H1 (cell line): ENCODE measurements around the gene FAM72B. TPM values are rescaled to one million over a fixed set of nuclear protein-coding genes. Genes with fewer than 3 reads are reported as not detected.
"Not testable (repeated sequence)": the region's sequence is repeated elsewhere in the genome, so short reads cannot be mapped to it uniquely, and the experiment has no call there.

Source experiments
- CTCF ChIA-PET: fragments of 300-600 bp; sonication (Branson Sonifier 250); formaldehyde crosslinking; loops from one replicate; lab custom pipeline; 2021; ENCODE audit not compliant: partially characterized antibody; lab: Charles Lee
- POLR2A ChIA-PET: fragments of 300-600 bp; sonication (Branson Sonifier 250); formaldehyde crosslinking; loops from one replicate; lab custom pipeline; 2021; ENCODE audit warnings: inconsistent platforms; ENCODE audit not compliant: partially characterized antibody; lab: Charles Lee
- DNase-seq, 2 experiments: peaks; one replicate each; pipeline versions ENCODE4 v3.0.0 to v3.0.0-alpha.2; 2010 to 2022; ENCODE audit warnings: low spot score in 2 of 2, low read depth in 1 of 2, mixed read lengths in 1 of 2
- FAIRE-seq: peaks from 2 replicates; lab custom pipeline; 2011; peaks lifted over from hg19 to GRCh38; lab: Jason Lieb, UNC
- H2AFZ ChIP-seq: 2 replicates; pipeline ENCODE4 v1.8.1; 2012; ENCODE audit warnings: low read length, inconsistent platforms
- H2AK5ac ChIP-seq: 2 replicates; pipeline ENCODE4 v1.6.1; 2013; ENCODE audit warnings: low read depth, low read length
- H2BK120ac ChIP-seq: replicated peaks from 2 replicates; pipeline ENCODE3; 2013; ENCODE audit warnings: low read depth, low read length, inconsistent platforms
- H2BK12ac ChIP-seq: 2 replicates; pipeline ENCODE4 v1.6.1; 2013; ENCODE audit warnings: low read depth, low read length
- H2BK15ac ChIP-seq: 2 replicates; pipeline ENCODE4 v1.6.1; 2013; ENCODE audit warnings: low read length
- H2BK20ac ChIP-seq: 2 replicates; pipeline ENCODE4 v1.6.1; 2013; ENCODE audit warnings: low read length
- H2BK5ac ChIP-seq: 2 replicates; pipeline ENCODE4 v1.6.1; 2013; ENCODE audit warnings: low read depth, low read length
- H3K14ac ChIP-seq: 2 replicates; pipeline ENCODE4 v1.6.1; 2013; ENCODE audit warnings: inconsistent platforms; ENCODE audit not compliant: insufficient read length
- H3K18ac ChIP-seq: 2 replicates; pipeline ENCODE4 v1.6.1; 2013; ENCODE audit warnings: low read length; ENCODE audit errors: extremely low read depth
- H3K23ac ChIP-seq: 2 replicates; pipeline ENCODE4 v1.6.1; 2013; ENCODE audit warnings: inconsistent platforms; ENCODE audit not compliant: insufficient read length
- H3K23me2 ChIP-seq: 2 replicates; pipeline ENCODE4 v1.6.1; 2013; ENCODE audit warnings: low read depth, low read length
- H3K27ac ChIP-seq: 2 replicates; pipeline ENCODE4 v1.6.1; 2011; ENCODE audit warnings: low read depth, low read length, inconsistent platforms
- H3K27me3 ChIP-seq, 4 experiments: replicated peaks in 1 of 4; 1 replicate in 1 of 4; 2 replicates in 3 of 4; pipeline versions ENCODE4 v1.6.1 to v1.8.1; 2011 to 2013; ENCODE audit warnings: low read length in 3 of 4, mild to moderate bottlenecking in 3 of 4, inconsistent platforms in 2 of 4, mixed read lengths in 2 of 4, moderate library complexity in 1 of 4; ENCODE audit not compliant: control insufficient read depth in 3 of 4, insufficient read depth in 3 of 4; ENCODE audit errors: extremely low read depth in 1 of 4
- H3K36me3 ChIP-seq, 4 experiments: 2 replicates each; pipeline versions ENCODE4 v1.6.1 to v1.8.1; 2011 to 2013; ENCODE audit warnings: mild to moderate bottlenecking in 4 of 4, low read length in 3 of 4, moderate library complexity in 2 of 4, control low read depth in 1 of 4, inconsistent platforms in 1 of 4; ENCODE audit not compliant: insufficient read depth in 4 of 4, control insufficient read depth in 2 of 4
- H3K4ac ChIP-seq: replicated peaks from 2 replicates; pipeline ENCODE3; 2013; ENCODE audit warnings: low read length, low read depth, mixed read lengths, inconsistent platforms; ENCODE audit not compliant: insufficient read length
- H3K4me1 ChIP-seq, 4 experiments: replicated peaks in 1 of 4; 1 replicate in 1 of 4; 2 replicates in 3 of 4; pipeline versions ENCODE4 v1.6.1 to v1.8.1; 2011 to 2013; ENCODE audit warnings: low read length in 3 of 4, inconsistent platforms in 2 of 4, mixed read lengths in 1 of 4; ENCODE audit not compliant: insufficient read depth in 4 of 4, control insufficient read depth in 3 of 4
- H3K4me2 ChIP-seq, 2 experiments: 2 replicates each; pipeline versions ENCODE4 v1.6.1 to v1.8.1; 2011 to 2013; ENCODE audit warnings: low read depth in 2 of 2, low read length in 2 of 2, control low read depth in 1 of 2, inconsistent platforms in 1 of 2, mild to moderate bottlenecking in 1 of 2; ENCODE audit not compliant: insufficient read depth in 1 of 2
- H3K4me3 ChIP-seq, 4 experiments: fragments of 200-600, 300-600 bp in 1 of 4; sonication (generic), shearing (Covaris generic), sonication (Bioruptor Twin) in 1 of 4; 2 replicates each; pipeline versions ENCODE4 v1.5.1 to v1.8.1; 2011 to 2016; ENCODE audit warnings: low read length in 4 of 4, low read depth in 3 of 4, control low read depth in 2 of 4, inconsistent platforms in 2 of 4, mild to moderate bottlenecking in 2 of 4, mixed read lengths in 1 of 4, moderate library complexity in 1 of 4; ENCODE audit not compliant: insufficient read depth in 2 of 4; ENCODE audit errors: extremely low read depth in 1 of 4
- H3K56ac ChIP-seq: replicated peaks from 2 replicates; pipeline ENCODE3; 2013; ENCODE audit warnings: low read depth, mild to moderate bottlenecking, mixed read lengths, low read length, inconsistent platforms; ENCODE audit not compliant: insufficient read length
- H3K79me1 ChIP-seq: 2 replicates; pipeline ENCODE4 v1.6.1; 2013; ENCODE audit warnings: low read depth, low read length, control low read depth
- H3K79me2 ChIP-seq, 2 experiments: 2 replicates each; pipeline versions ENCODE4 v1.6.1 to v1.8.1; 2012 to 2013; ENCODE audit warnings: low read length in 2 of 2, mild to moderate bottlenecking in 2 of 2, inconsistent platforms in 1 of 2; ENCODE audit not compliant: insufficient read depth in 2 of 2, control insufficient read depth in 1 of 2
- H3K9ac ChIP-seq, 4 experiments: replicated peaks in 1 of 4; 1 replicate in 1 of 4; 2 replicates in 3 of 4; pipeline versions ENCODE4 v1.6.1 to v1.8.1; 2011 to 2013; ENCODE audit warnings: low read depth in 3 of 4, low read length in 3 of 4, control low read depth in 2 of 4, mild to moderate bottlenecking in 2 of 4, moderate library complexity in 2 of 4, inconsistent platforms in 1 of 4; ENCODE audit errors: extremely low read depth in 1 of 4
- H3K9me3 ChIP-seq, 2 experiments: 2 replicates each; pipeline versions ENCODE4 v1.6.1 to v1.8.1; 2012 to 2013; ENCODE audit warnings: mild to moderate bottlenecking in 2 of 2, moderate library complexity in 2 of 2, control low read depth in 1 of 2, inconsistent platforms in 1 of 2, low read depth in 1 of 2, low read length in 1 of 2, mixed read lengths in 1 of 2; ENCODE audit not compliant: insufficient read depth in 2 of 2
- H4K20me1 ChIP-seq, 2 experiments: replicated peaks in 1 of 2; 2 replicates each; pipeline versions ENCODE3 to v1.8.1; 2011 to 2013; ENCODE audit warnings: inconsistent platforms in 2 of 2, low read length in 2 of 2, mild to moderate bottlenecking in 1 of 2; ENCODE audit not compliant: insufficient read depth in 2 of 2, control insufficient read depth in 1 of 2
- H4K5ac ChIP-seq: 2 replicates; pipeline ENCODE4 v1.6.1; 2013; ENCODE audit warnings: low read length, low read depth, mixed read lengths, inconsistent platforms; ENCODE audit not compliant: insufficient read length
- H4K8ac ChIP-seq: 2 replicates; pipeline ENCODE4 v1.8.0; 2013; ENCODE audit warnings: mild to moderate bottlenecking, moderate library complexity, low read length, inconsistent platforms; ENCODE audit not compliant: insufficient read depth; ENCODE audit errors: extremely low read depth
- H4K91ac ChIP-seq: replicated peaks from 2 replicates; pipeline ENCODE3; 2013; ENCODE audit warnings: low read length, mixed read lengths, inconsistent platforms; ENCODE audit not compliant: insufficient read length
- WGBS, 2 experiments: shearing (Covaris generic) in 1 of 2; methylation state at CpG; one replicate each; pipeline versions ENCODE4 v1.1.6 to v1.1.7; 2013 to 2015; ENCODE audit warnings: low lambda C conversion rate in 2 of 2, mixed read lengths in 2 of 2, inconsistent platforms in 1 of 2, low coverage in 1 of 2, missing lambda C conversion rate in 1 of 2; ENCODE audit not compliant: insufficient replicate concordance in 2 of 2, insufficient coverage in 1 of 2, insufficient read length in 1 of 2; ENCODE audit errors: extremely low coverage in 1 of 2, missing lambda C conversion rate in 1 of 2; 5-methylcytosine and 5-hydroxymethylcytosine counted together
- polyA plus RNA-seq, 7 experiments: library from polyadenylated mRNA; depleted of rRNA in 3 of 7; stranded (reverse) in 5 of 7; unstranded in 2 of 7; fragments of >200 nt in 5 of 7; fragments of 200-250 nt in 2 of 7; gene quantifications; 1 replicate in 5 of 7; 2 replicates in 1 of 7; 4 replicates in 1 of 7; pipeline versions ENCODE4 v1.2.1 to v1.2.3, GENCODE V29; 2011 to 2013; ENCODE audit warnings: missing spikeins in 2 of 7, mixed read lengths in 2 of 7
- total RNA-seq: library from RNA; stranded (reverse); fragmentation: NEBNext Ultra II Directional; extraction: Animal tissue kit (Norgen Biotek cat#: 25700); gene quantifications from 2 replicates; pipeline ENCODE4 v1.2.1, GENCODE V29; 2021

The FAM72B gene
- total and polyA plus RNA-seq, 2 of the 8 experiments (the other 6 are each of a cell fraction or from before 2014, with no cell fraction given) = 7.7 to 20.7 TPM

- H3K9me3 ChIP-seq, H3K18ac ChIP-seq, H4K8ac ChIP-seq, H2AFZ ChIP-seq, CTCF ChIA-PET, H3K36me3 ChIP-seq, H2BK120ac ChIP-seq, H4K20me1 ChIP-seq, H2BK15ac ChIP-seq, FAIRE-seq, H3K4me2 ChIP-seq, H2BK12ac ChIP-seq, H3K4ac ChIP-seq, H3K4me1 ChIP-seq, H3K23me2 ChIP-seq, H3K56ac ChIP-seq, H3K27me3 ChIP-seq, H3K79me1 ChIP-seq, H3K27ac ChIP-seq, H3K14ac ChIP-seq, H3K23ac ChIP-seq, H3K4me3 ChIP-seq, H2BK5ac ChIP-seq, DNase-seq, H2AK5ac ChIP-seq, H2BK20ac ChIP-seq, H4K91ac ChIP-seq, H4K5ac ChIP-seq, H3K79me2 ChIP-seq, H3K9ac ChIP-seq, POLR2A ChIA-PET: not testable (repeated sequence)
- WGBS, 2 experiments = 98% methylated on average over 16 of the region's 20 CpGs; no CpG with 5 or more reads in 1 of the 2 experiments
Observed at GRCh38 chr1:121118480-121118824, 65.7 kb downstream of the FAM72B start.

Other genes with a start within 250 kb of the FAM72B start
- 25.2 and 28.7 TPM in 2 replicates for gene SRGAP2C, start 635 bp upstream of the FAM72B start, total RNA-seq
- gene SRGAP2C, start 635 bp upstream of the FAM72B start, polyA plus RNA-seq (2011; rRNA removed) = 2.5 TPM in 2 replicates